ENCODE measurements around the gene PLCZ1. TPM values are rescaled to one million over a fixed set of nuclear protein-coding genes. Genes with fewer than 3 reads are reported as not detected.
"Not testable (repeated sequence)": the region's sequence is repeated elsewhere in the genome, so short reads cannot be mapped to it uniquely, and the experiment has no call there.

PLCZ1 gene
- total RNA-seq, 2 experiments from 2014 or later: not detected

DNA sequence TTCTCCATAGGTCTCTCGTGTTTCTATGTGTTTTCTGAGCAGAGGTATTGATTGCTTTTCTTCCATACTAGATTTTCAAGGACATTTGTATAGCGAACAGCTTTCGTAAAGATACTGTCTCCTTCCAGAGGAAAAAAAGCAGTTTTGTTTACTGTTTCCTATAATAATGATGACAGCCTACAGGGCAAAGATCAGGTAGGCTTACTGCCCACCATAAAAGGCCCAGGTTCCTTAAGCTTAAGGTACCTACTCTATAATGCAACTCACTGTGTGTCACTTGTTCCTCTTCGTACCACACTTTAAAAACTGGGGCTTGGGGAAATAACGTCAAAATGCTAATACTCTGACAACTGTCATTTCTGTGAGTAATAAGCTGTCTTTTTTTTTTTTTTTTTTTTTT is 6.7 kb downstream of the PLCZ1 start:
- no peak overlapping the region for H3K4me3 Mint-ChIP-seq
- no peak for DNase-seq
- no peak for ATAC-seq (ENCODE audit: low read depth)
- H3K4me1 Mint-ChIP-seq: no peaks in the 10 kb centered on the region
- H3K27ac Mint-ChIP-seq: no peak overlapping the region
- H3K36me3 Mint-ChIP-seq: no peaks in the 10 kb centered on the region
- peaks cover 2% of the 10 kb centered on the region for H3K9me3 Mint-ChIP-seq
- H3K27me3 Mint-ChIP-seq: no peaks in the 10 kb centered on the region
- POLR2A ChIA-PET: no interaction called here

GRCh38 chr12:18723752-18724151 is 14.1 kb downstream of the PLCZ1 start:
- DNase-seq (no peak), ATAC-seq (ENCODE audit: low read depth) (no peak)
- POLR2A ChIA-PET: no interaction called here
- Mint-ChIP-seq H3K27ac (no peak overlapping the region), H3K27me3 (no peaks in the 10 kb centered on the region), H3K4me1 (no peaks in the 10 kb centered on the region), H3K36me3 (no peaks in the 10 kb centered on the region), H3K4me3 (no peak overlapping the region), H3K9me3 (peaks cover 7% of the 10 kb centered on the region)

- no peak for DNase-seq
- no peaks in the 10 kb centered on the region for H3K4me1 Mint-ChIP-seq
- no peaks in the 10 kb centered on the region for H3K36me3 Mint-ChIP-seq
- H3K27me3 Mint-ChIP-seq: no peaks in the 10 kb centered on the region
- peaks cover 7% of the 10 kb centered on the region for H3K9me3 Mint-ChIP-seq
- H3K4me3 Mint-ChIP-seq: no peak overlapping the region
- H3K27ac Mint-ChIP-seq: no peak overlapping the region
- ATAC-seq (ENCODE audit: low read depth): no peak
- POLR2A ChIA-PET: no interaction called here
Observed at GRCh38 chr12:18721452-18721851, 16.4 kb downstream of the PLCZ1 start.

GRCh38 chr12:18720690-18721089 is 17.1 kb downstream of the PLCZ1 start:
- Mint-ChIP-seq H3K4me3 (no peak overlapping the region), H3K4me1 (no peaks in the 10 kb centered on the region), H3K9me3 (peaks cover 7% of the 10 kb centered on the region), H3K27me3 (no peaks in the 10 kb centered on the region), H3K36me3 (no peaks in the 10 kb centered on the region), H3K27ac (no peak overlapping the region)
- ATAC-seq (ENCODE audit: low read depth) (no peak), DNase-seq (no peak)
- POLR2A ChIA-PET: no interaction called here

DNA sequence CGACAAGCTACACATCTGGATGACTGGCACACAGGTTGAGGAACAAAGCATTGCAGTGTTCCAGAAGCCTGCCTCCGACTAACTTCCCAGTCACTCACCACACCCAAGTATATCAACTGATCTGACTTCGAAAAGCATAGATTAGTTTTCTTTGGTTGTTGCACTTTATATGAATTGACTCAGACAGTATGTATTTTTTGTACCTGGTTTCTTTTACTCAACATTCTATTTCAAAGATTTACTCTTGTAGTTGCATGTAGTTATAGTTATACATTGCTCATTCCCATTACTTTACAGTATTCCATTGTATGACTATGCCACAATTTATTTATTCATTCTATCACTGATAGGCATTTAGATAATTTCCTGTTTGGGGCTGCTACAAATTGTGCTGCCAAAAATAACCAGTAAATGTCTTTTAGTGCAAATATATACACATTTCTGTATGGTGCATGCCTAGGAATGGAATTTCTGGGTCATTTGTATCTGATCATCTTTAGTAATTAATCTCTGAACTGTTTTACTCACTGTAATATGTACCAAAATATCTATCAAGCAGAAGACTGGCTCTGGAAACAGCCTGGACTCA is 17.8 kb downstream of the PLCZ1 start:
- H3K4me1 Mint-ChIP-seq: no peaks in the 10 kb centered on the region
- H3K27me3 Mint-ChIP-seq: no peaks in the 10 kb centered on the region
- H3K36me3 Mint-ChIP-seq: no peaks in the 10 kb centered on the region
- DNase-seq: no peak
- peaks cover 7% of the 10 kb centered on the region for H3K9me3 Mint-ChIP-seq
- H3K27ac Mint-ChIP-seq: no peak overlapping the region
- no peak for ATAC-seq (ENCODE audit: low read depth)
- POLR2A ChIA-PET: no interaction called here
- H3K4me3 Mint-ChIP-seq: no peak overlapping the region

- H3K4me1 Mint-ChIP-seq: no peaks in the 10 kb centered on the region
- DNase-seq (no peak), ATAC-seq (ENCODE audit: low read depth) (no peak)
- peaks cover 3% of the 10 kb centered on the region for H3K9me3 Mint-ChIP-seq
- H3K27ac Mint-ChIP-seq: no peak overlapping the region
- no peaks in the 10 kb centered on the region for H3K27me3 Mint-ChIP-seq
- no peak overlapping the region for H3K4me3 Mint-ChIP-seq
- POLR2A ChIA-PET: no interaction called here
- H3K36me3 Mint-ChIP-seq: no peaks in the 10 kb centered on the region
Observed at GRCh38 chr12:18718462-18718861, 19.4 kb downstream of the PLCZ1 start.

GRCh38 chr12:18716236-18716635 is 21.6 kb downstream of the PLCZ1 start:
- no peaks in the 10 kb centered on the region for H3K36me3 Mint-ChIP-seq
- POLR2A ChIA-PET: no interaction called here
- DNase-seq (no peak), ATAC-seq (ENCODE audit: low read depth) (no peak)
- H3K27me3 Mint-ChIP-seq: no peaks in the 10 kb centered on the region
- no peak overlapping the region for H3K4me3 Mint-ChIP-seq
- no peak overlapping the region for H3K27ac Mint-ChIP-seq
- H3K4me1 Mint-ChIP-seq: no peaks in the 10 kb centered on the region
- H3K9me3 Mint-ChIP-seq: peaks cover 2% of the 10 kb centered on the region

- H3K36me3 Mint-ChIP-seq: no peaks in the 10 kb centered on the region
- H3K4me1 Mint-ChIP-seq: no peaks in the 10 kb centered on the region
- H3K9me3 Mint-ChIP-seq: peaks cover 8% of the 10 kb centered on the region
- H3K27me3 Mint-ChIP-seq: no peaks in the 10 kb centered on the region
- ATAC-seq (ENCODE audit: low read depth) (no peak), DNase-seq (no peak)
- H3K4me3 Mint-ChIP-seq: no peak overlapping the region
- no peak overlapping the region for H3K27ac Mint-ChIP-seq
- POLR2A ChIA-PET: no interaction called here
Observed at GRCh38 chr12:18706798-18707197, 31.0 kb downstream of the PLCZ1 start.

GRCh38 chr12:18703911-18704310 is 33.9 kb downstream of the PLCZ1 start:
- no peak for ATAC-seq (ENCODE audit: low read depth)
- Mint-ChIP-seq H3K9me3 (peaks cover 1% of the 10 kb centered on the region), H3K27ac (no peak overlapping the region), H3K27me3 (no peaks in the 10 kb centered on the region), H3K4me3 (no peak overlapping the region), H3K36me3 (no peaks in the 10 kb centered on the region), H3K4me1 (no peaks in the 10 kb centered on the region)
- no peak for DNase-seq
- POLR2A ChIA-PET: no interaction called here

GRCh38 chr12:18703321-18703720 is 34.5 kb downstream of the PLCZ1 start:
- H3K4me1 Mint-ChIP-seq: no peaks in the 10 kb centered on the region

GRCh38 chr12:18700271-18700670 is 37.5 kb downstream of the PLCZ1 start:
- no peaks in the 10 kb centered on the region for H3K9me3 Mint-ChIP-seq
- H3K4me1 Mint-ChIP-seq: no peaks in the 10 kb centered on the region
- no peaks in the 10 kb centered on the region for H3K27me3 Mint-ChIP-seq
- DNase-seq (no peak), ATAC-seq (ENCODE audit: low read depth) (no peak)
- no peak overlapping the region for H3K4me3 Mint-ChIP-seq
- no peak overlapping the region for H3K27ac Mint-ChIP-seq
- POLR2A ChIA-PET: no interaction called here
- no peaks in the 10 kb centered on the region for H3K36me3 Mint-ChIP-seq

More at GRCh38 chr12:18703321-18703720, 34.5 kb downstream of the PLCZ1 start:
- ATAC-seq (ENCODE audit: low read depth): no peak
- POLR2A ChIA-PET: no interaction called here
- no peak overlapping the region for H3K27ac Mint-ChIP-seq
- H3K4me3 Mint-ChIP-seq: no peak overlapping the region
- no peaks in the 10 kb centered on the region for H3K36me3 Mint-ChIP-seq
- H3K9me3 Mint-ChIP-seq: peaks cover 1% of the 10 kb centered on the region
- no peaks in the 10 kb centered on the region for H3K27me3 Mint-ChIP-seq
- DNase-seq: no peak

- no peaks in the 10 kb centered on the region for H3K4me1 Mint-ChIP-seq
- POLR2A ChIA-PET: no interaction called here
- no peaks in the 10 kb centered on the region for H3K36me3 Mint-ChIP-seq
- H3K9me3 Mint-ChIP-seq: peaks cover 3% of the 10 kb centered on the region
- no peak for DNase-seq
- no peak for ATAC-seq (ENCODE audit: low read depth)
- H3K4me3 Mint-ChIP-seq: no peak overlapping the region
- H3K27me3 Mint-ChIP-seq: no peaks in the 10 kb centered on the region
- H3K27ac Mint-ChIP-seq: no peak overlapping the region
Observed at GRCh38 chr12:18696971-18697602, 40.7 kb downstream of the PLCZ1 start.

DNA sequence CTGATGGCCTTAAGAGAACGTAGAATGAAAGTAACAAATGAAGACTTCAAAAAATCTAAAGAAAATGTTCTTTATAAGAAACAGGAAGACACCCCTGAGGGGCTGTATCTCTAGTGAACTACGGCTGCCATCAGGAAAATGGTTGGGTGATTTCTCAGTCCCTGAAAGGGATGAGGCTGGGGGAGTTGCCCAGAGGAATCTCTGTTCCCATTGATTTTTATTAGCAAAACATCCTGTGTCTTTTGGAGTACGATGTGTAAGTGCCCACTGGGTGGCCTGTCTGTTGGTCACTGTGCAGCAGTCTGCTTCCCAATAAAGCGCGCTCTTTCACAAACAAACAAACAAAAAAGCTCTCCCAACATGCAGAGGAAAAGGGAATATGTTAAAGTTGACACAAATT is 43.8 kb downstream of the PLCZ1 start:
- H3K4me1 Mint-ChIP-seq; H3K36me3 Mint-ChIP-seq; POLR2A ChIA-PET; DNase-seq; H3K9me3 Mint-ChIP-seq; H3K27me3 Mint-ChIP-seq; H3K27ac Mint-ChIP-seq; ATAC-seq (ENCODE audit: low read depth); H3K4me3 Mint-ChIP-seq: not testable (repeated sequence)

GRCh38 chr12:18690653-18691052 is 47.2 kb downstream of the PLCZ1 start:
- peaks cover 3% of the 10 kb centered on the region for H3K9me3 Mint-ChIP-seq
- no peaks in the 10 kb centered on the region for H3K27me3 Mint-ChIP-seq

More at GRCh38 chr12:18690653-18691052, 47.2 kb downstream of the PLCZ1 start:
- Mint-ChIP-seq H3K4me3 (no peak overlapping the region), H3K36me3 (no peaks in the 10 kb centered on the region), H3K27ac (no peak overlapping the region), H3K4me1 (no peaks in the 10 kb centered on the region)
- no peak for ATAC-seq (ENCODE audit: low read depth)
- no peak for DNase-seq
- POLR2A ChIA-PET: no interaction called here

Data from activated naive CD8-positive, alpha-beta T cell treated with anti-CD3 and anti-CD28 coated beads, Interleukin-2, amount 10 ng/mL, durations not matched to agents 7 days and 5 days (primary cell).